Posterior cingulate gyrus (tissue), 11 donors: ENCODE data around the gene ARIH1.
A peak's percentile ranks its signal among the peaks of the same experiment; 100 is the strongest.
"Not testable (repeated sequence)": the region's sequence is repeated elsewhere in the genome, so short reads cannot be mapped to it uniquely, and the experiment has no call there.

Experiments
- DNase-seq, 10 donors: peaks; one replicate each; pipeline versions ENCODE4 v3.0.0 to v3.0.0-alpha.2; 2020 to 2021; ENCODE audit warnings: mixed read lengths in 3 of 10
- intact Hi-C: fragments of 100-400 bp; cut with DNase I; formaldehyde crosslinking; loops from one replicate; pipeline ENCODE4 v1.15.1; 2023

Gene ARIH1

DNA sequence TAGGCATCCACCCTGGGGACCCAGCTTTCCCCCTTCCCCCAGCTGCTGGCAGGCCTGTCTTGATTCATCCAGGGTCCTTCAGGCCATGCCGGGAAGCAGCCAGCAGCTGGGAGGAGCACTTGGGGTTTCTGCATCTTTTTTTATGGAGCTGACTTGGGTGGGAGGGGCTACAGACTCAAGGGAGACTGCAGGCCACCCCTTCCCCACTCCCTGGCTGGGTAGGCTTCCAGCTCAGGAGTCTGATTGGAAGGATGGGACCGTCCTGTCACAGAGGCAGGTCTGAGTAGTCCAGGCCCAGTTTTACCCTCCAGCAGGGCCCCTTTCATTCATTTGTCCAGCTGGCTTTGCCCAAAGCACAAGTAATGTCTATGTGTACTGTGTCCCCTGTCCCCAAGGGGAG, 168.1 kb downstream of the ARIH1 start:
- DNase-seq, intact Hi-C loops: not testable (repeated sequence)

DNA sequence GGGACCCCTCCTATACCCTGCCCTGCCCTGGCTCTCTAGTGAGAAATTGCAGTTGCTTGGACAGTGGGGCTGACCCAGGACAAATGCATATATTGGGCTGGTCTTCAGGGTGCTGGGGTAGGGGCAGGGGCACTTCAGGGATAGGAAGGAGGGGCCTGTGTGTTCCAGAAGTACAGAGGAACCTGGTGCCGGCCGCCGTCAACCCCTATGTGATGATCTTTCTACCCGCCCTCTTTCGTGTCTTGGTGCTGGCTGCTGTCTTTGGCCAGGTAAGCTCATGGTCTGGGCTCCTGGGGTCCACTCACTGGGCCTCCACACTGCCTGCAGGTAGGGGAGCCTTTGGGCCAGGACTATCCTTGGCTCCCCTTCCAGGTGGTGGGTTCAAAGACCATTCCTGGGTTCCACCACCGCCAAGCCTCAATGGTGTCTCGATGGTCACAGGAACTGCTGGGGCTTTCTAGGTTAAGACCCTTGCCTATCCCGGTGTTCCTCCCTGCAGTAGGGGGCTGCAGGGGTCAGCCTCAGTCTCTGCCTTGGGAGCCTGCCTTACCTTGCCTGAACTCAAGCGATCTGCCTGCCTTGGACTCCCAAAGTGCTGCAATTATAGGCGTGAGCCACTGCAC, 174.6 kb downstream of the ARIH1 start:
- peak in 3 of 10 donors; percentile 44 to 73 (median 72) for DNase-seq
- intact Hi-C loops, result not testable (repeated sequence)
